ENCODE results near the gene SCFD2.

SCFD2 gene

GRCh38 chr4:52866734-52867133, 499.1 kb downstream of the SCFD2 start:
- no peak overlapping the region for H2AFZ ChIP-seq (ENCODE audit: low read depth, low read length)
- no peaks in the 10 kb centered on the region for H3K27me3 ChIP-seq (ENCODE audit: insufficient read depth, low read length, poor library complexity)
- no peak overlapping the region for H3K27ac ChIP-seq (ENCODE audit: low read length)
- TF ChIP-seq, protein P1, sequence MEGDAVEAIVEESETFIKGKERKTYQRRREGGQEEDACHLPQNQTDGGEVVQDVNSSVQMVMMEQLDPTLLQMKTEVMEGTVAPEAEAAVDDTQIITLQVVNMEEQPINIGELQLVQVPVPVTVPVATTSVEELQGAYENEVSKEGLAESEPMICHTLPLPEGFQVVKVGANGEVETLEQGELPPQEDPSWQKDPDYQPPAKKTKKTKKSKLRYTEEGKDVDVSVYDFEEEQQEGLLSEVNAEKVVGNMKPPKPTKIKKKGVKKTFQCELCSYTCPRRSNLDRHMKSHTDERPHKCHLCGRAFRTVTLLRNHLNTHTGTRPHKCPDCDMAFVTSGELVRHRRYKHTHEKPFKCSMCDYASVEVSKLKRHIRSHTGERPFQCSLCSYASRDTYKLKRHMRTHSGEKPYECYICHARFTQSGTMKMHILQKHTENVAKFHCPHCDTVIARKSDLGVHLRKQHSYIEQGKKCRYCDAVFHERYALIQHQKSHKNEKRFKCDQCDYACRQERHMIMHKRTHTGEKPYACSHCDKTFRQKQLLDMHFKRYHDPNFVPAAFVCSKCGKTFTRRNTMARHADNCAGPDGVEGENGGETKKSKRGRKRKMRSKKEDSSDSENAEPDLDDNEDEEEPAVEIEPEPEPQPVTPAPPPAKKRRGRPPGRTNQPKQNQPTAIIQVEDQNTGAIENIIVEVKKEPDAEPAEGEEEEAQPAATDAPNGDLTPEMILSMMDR (IDR thresholded peaks at IDR 0.05; ENCODE audit: borderline replicate concordance, extremely low read depth, low read length, poor library complexity, severe bottlenecking), result no peak
- TF ChIP-seq EZH2 (IDR thresholded peaks at IDR 0.05; ENCODE audit: borderline replicate concordance, low read depth, low read length, severe bottlenecking), result no peak
- H4K20me1 ChIP-seq (ENCODE audit: insufficient read depth, low read length), result no peaks in the 10 kb centered on the region
- no peaks in the 10 kb centered on the region for H3K4me1 ChIP-seq (ENCODE audit: insufficient read depth, low read length)
- H3K4me3 ChIP-seq (ENCODE audit: low read depth in 1 of 2, low read length in 2 of 2), result no peak overlapping the region
- no peak overlapping the region for H3K4me2 ChIP-seq (ENCODE audit: insufficient read depth, low read length)
- DNase-seq (no peak), ATAC-seq (ENCODE audit: insufficient read depth, low read depth) (no peak)
- H3K36me3 ChIP-seq (ENCODE audit: insufficient read depth, low read length), result no peaks in the 10 kb centered on the region
- peaks cover 4% of the 10 kb centered on the region for H3K9me3 ChIP-seq (ENCODE audit: insufficient read depth, low read length, severe bottlenecking)
- no peaks in the 10 kb centered on the region for H3K79me2 ChIP-seq (ENCODE audit: insufficient read depth, low read length)
- H3K9ac ChIP-seq (ENCODE audit: low read depth, low read length), result no peak overlapping the region

- Histone ChIP-seq H3K4me3 (ENCODE audit: low read depth in 1 of 2, low read length in 2 of 2) (no peak overlapping the region), H3K4me2 (ENCODE audit: insufficient read depth, low read length) (no peak overlapping the region), H3K27me3 (ENCODE audit: insufficient read depth, low read length, poor library complexity) (no peaks in the 10 kb centered on the region), H2AFZ (ENCODE audit: low read depth, low read length) (no peak overlapping the region), H4K20me1 (ENCODE audit: insufficient read depth, low read length) (no peaks in the 10 kb centered on the region), H3K36me3 (ENCODE audit: insufficient read depth, low read length) (no peaks in the 10 kb centered on the region), H3K9ac (ENCODE audit: low read depth, low read length) (no peak overlapping the region), H3K9me3 (ENCODE audit: insufficient read depth, low read length, severe bottlenecking) (peaks cover 4% of the 10 kb centered on the region), H3K27ac (ENCODE audit: low read length) (no peak overlapping the region), H3K79me2 (ENCODE audit: insufficient read depth, low read length) (no peaks in the 10 kb centered on the region), H3K4me1 (ENCODE audit: insufficient read depth, low read length) (no peaks in the 10 kb centered on the region)
- TF ChIP-seq EZH2 (IDR thresholded peaks at IDR 0.05; ENCODE audit: borderline replicate concordance, low read depth, low read length, severe bottlenecking), result no peak
- TF ChIP-seq, protein P1 (IDR thresholded peaks at IDR 0.05; ENCODE audit: borderline replicate concordance, extremely low read depth, low read length, poor library complexity, severe bottlenecking), result no peak
- no peak for ATAC-seq (ENCODE audit: insufficient read depth, low read depth)
- no peak for DNase-seq
Observed at GRCh38 chr4:52865300-52865699, 500.6 kb downstream of the SCFD2 start.

GRCh38 chr4:52864793-52865192, 501.1 kb downstream of the SCFD2 start:
- no peaks in the 10 kb centered on the region for H3K79me2 ChIP-seq (ENCODE audit: insufficient read depth, low read length)
- peaks cover 4% of the 10 kb centered on the region for H3K9me3 ChIP-seq (ENCODE audit: insufficient read depth, low read length, severe bottlenecking)
- H3K4me3 ChIP-seq (ENCODE audit: low read depth in 1 of 2, low read length in 2 of 2), result no peak overlapping the region
- no peak overlapping the region for H3K27ac ChIP-seq (ENCODE audit: low read length)
- no peak overlapping the region for H2AFZ ChIP-seq (ENCODE audit: low read depth, low read length)
- ATAC-seq (ENCODE audit: insufficient read depth, low read depth) (no peak), DNase-seq (no peak)
- H3K27me3 ChIP-seq (ENCODE audit: insufficient read depth, low read length, poor library complexity), result no peaks in the 10 kb centered on the region
- no peak for TF ChIP-seq EZH2 (IDR thresholded peaks at IDR 0.05; ENCODE audit: borderline replicate concordance, low read depth, low read length, severe bottlenecking)
- TF ChIP-seq, protein P1 (IDR thresholded peaks at IDR 0.05; ENCODE audit: borderline replicate concordance, extremely low read depth, low read length, poor library complexity, severe bottlenecking), result no peak
- H3K36me3 ChIP-seq (ENCODE audit: insufficient read depth, low read length), result no peaks in the 10 kb centered on the region
- no peaks in the 10 kb centered on the region for H4K20me1 ChIP-seq (ENCODE audit: insufficient read depth, low read length)
- H3K4me2 ChIP-seq (ENCODE audit: insufficient read depth, low read length), result no peak overlapping the region
- H3K9ac ChIP-seq (ENCODE audit: low read depth, low read length), result no peak overlapping the region
- no peaks in the 10 kb centered on the region for H3K4me1 ChIP-seq (ENCODE audit: insufficient read depth, low read length)

- Histone ChIP-seq H3K9me3 (ENCODE audit: insufficient read depth, low read length, severe bottlenecking) (peaks cover 9% of the 10 kb centered on the region), H3K79me2 (ENCODE audit: insufficient read depth, low read length) (no peaks in the 10 kb centered on the region), H3K9ac (ENCODE audit: low read depth, low read length) (no peak overlapping the region), H2AFZ (ENCODE audit: low read depth, low read length) (no peak overlapping the region), H3K36me3 (ENCODE audit: insufficient read depth, low read length) (no peaks in the 10 kb centered on the region), H3K4me2 (ENCODE audit: insufficient read depth, low read length) (no peak overlapping the region), H3K4me3 (ENCODE audit: low read depth in 1 of 2, low read length in 2 of 2) (no peak overlapping the region), H4K20me1 (ENCODE audit: insufficient read depth, low read length) (no peaks in the 10 kb centered on the region), H3K4me1 (ENCODE audit: insufficient read depth, low read length) (no peaks in the 10 kb centered on the region), H3K27ac (ENCODE audit: low read length) (no peak overlapping the region), H3K27me3 (ENCODE audit: insufficient read depth, low read length, poor library complexity) (no peaks in the 10 kb centered on the region)
- TF ChIP-seq, protein P1 (IDR thresholded peaks at IDR 0.05; ENCODE audit: borderline replicate concordance, extremely low read depth, low read length, poor library complexity, severe bottlenecking), result no peak
- TF ChIP-seq EZH2 (IDR thresholded peaks at IDR 0.05; ENCODE audit: borderline replicate concordance, low read depth, low read length, severe bottlenecking), result no peak
- DNase-seq (no peak), ATAC-seq (ENCODE audit: insufficient read depth, low read depth) (no peak)
Observed at GRCh38 chr4:52863324-52863723, 502.5 kb downstream of the SCFD2 start.

All from DND-41 (cell line).